HCT116 (cell line): Measurements from ENCODE around the gene EN2. TPM values are rescaled to one million over a fixed set of nuclear protein-coding genes. Genes with fewer than 3 reads are reported as not detected.

Experiments used
- ATAC-seq: fragments of 200-7000 bp; cut with Tn5 transposase; 2 replicates; pipeline ENCODE4 v1.9.1; 2020; ENCODE audit warnings: mild to moderate bottlenecking, moderate library complexity
- BruUV-seq: library from RNA; stranded (reverse); fragments of 400-500 nt; replicated peaks from 2 replicates; lab custom pipeline; 2021; lab: Mats Ljungman, UMichigan
- CTCF ChIA-PET: fragments of 300-600 bp; sonication (Branson Sonifier 250); formaldehyde crosslinking; loops from one replicate; lab custom pipeline; 2021; ENCODE audit warnings: antibody characterized with exemption; lab: Charles Lee
- POLR2A ChIA-PET: fragments of 300-600, 350-600 bp; sonication (Branson Sonifier 250); formaldehyde crosslinking; loops from one replicate; lab custom pipeline; 2021; ENCODE audit warnings: antibody characterized with exemption; lab: Charles Lee
- RAD21 ChIA-PET, 2 experiments: fragments of 300-600 bp; sonication (Branson Sonifier 250); formaldehyde crosslinking; loops; one replicate each; lab custom pipeline; 2023; ENCODE audit warnings: low total read pairs in 2 of 2; ENCODE audit not compliant: uncharacterized antibody in 2 of 2, unreplicated experiment in 2 of 2, low non-redundant PET in 1 of 2; lab: Charles Lee
- DNase-seq: peaks from one replicate; pipeline ENCODE4 v3.0.0-alpha.2; 2010; ENCODE audit warnings: low read depth, low spot score
- H2AFZ ChIP-seq: fragments of 200-600 bp; shearing (Covaris generic), sonication (generic); 2 replicates; pipeline ENCODE4 v1.6.1; 2017; ENCODE audit warnings: low read depth, mixed run types, mixed read lengths, antibody characterized with exemption, low read length; ENCODE audit not compliant: poor library complexity, severe bottlenecking
- H3K27ac ChIP-seq: 2 replicates; pipeline ENCODE4 v1.5.1; 2012; ENCODE audit warnings: low read depth, low read length
- H3K27me3 ChIP-seq: fragments of 200-600 bp; sonication (generic); 2 replicates; pipeline ENCODE4 v1.6.1; 2016; ENCODE audit warnings: mixed run types, low read length, mixed read lengths; ENCODE audit not compliant: insufficient read depth
- H3K36me3 ChIP-seq, 2 experiments: fragments of 200-500 bp in 1 of 2; fragments of 200-600 bp in 1 of 2; sonication (Bioruptor generic) in 1 of 2; sonication (generic) in 1 of 2; 2 replicates each; pipeline versions ENCODE4 v1.5.1 to v1.6.1; 2014 to 2016; ENCODE audit warnings: low read length in 2 of 2, inconsistent platforms in 1 of 2, mixed read lengths in 1 of 2, mixed run types in 1 of 2; ENCODE audit not compliant: insufficient read depth in 2 of 2, control insufficient read depth in 1 of 2
- H3K4me1 ChIP-seq, 2 experiments: fragments of 200-600 bp in 1 of 2; sonication (generic) in 1 of 2; 2 replicates each; pipeline versions ENCODE4 v1.5.1 to v1.6.1; 2012 to 2017; ENCODE audit warnings: low read length in 2 of 2, inconsistent platforms in 1 of 2, mild to moderate bottlenecking in 1 of 2, mixed read lengths in 1 of 2, mixed run types in 1 of 2, moderate library complexity in 1 of 2; ENCODE audit not compliant: insufficient read depth in 2 of 2, control insufficient read depth in 1 of 2
- H3K4me2 ChIP-seq: fragments of 200-600 bp; sonication (generic); 2 replicates; pipeline ENCODE4 v1.6.1; 2017; ENCODE audit warnings: mixed run types, low read length, mixed read lengths
- H3K4me3 ChIP-seq, 2 experiments: fragments of 200-600 bp in 1 of 2; sonication (generic) in 1 of 2; replicated peaks in 1 of 2; 2 replicates each; pipeline ENCODE4 v1.5.1; 2011 to 2016; ENCODE audit warnings: low read length in 2 of 2, control low read depth in 1 of 2, low read depth in 1 of 2, mild to moderate bottlenecking in 1 of 2, mixed read lengths in 1 of 2, mixed run types in 1 of 2
- H3K79me2 ChIP-seq: fragments of 200-600 bp; sonication (generic); 2 replicates; pipeline ENCODE4 v1.6.1; 2017; ENCODE audit warnings: mild to moderate bottlenecking, mixed run types, low read length, moderate library complexity, mixed read lengths; ENCODE audit not compliant: insufficient read depth
- H3K9ac ChIP-seq: fragments of 200-600 bp; sonication (generic); 2 replicates; pipeline ENCODE4 v1.6.1; 2016; ENCODE audit warnings: low read length, mixed read lengths
- H3K9me2 ChIP-seq: fragments of 200-600 bp; sonication (generic), shearing (Covaris generic); 2 replicates; pipeline ENCODE4 v1.6.1; 2017; ENCODE audit warnings: mixed run types, mild to moderate bottlenecking, moderate library complexity; ENCODE audit not compliant: insufficient read depth
- H3K9me3 ChIP-seq, 2 experiments: fragments of 200-500 bp in 1 of 2; fragments of 200-600 bp in 1 of 2; sonication (Bioruptor generic) in 1 of 2; sonication (generic) in 1 of 2; 2 replicates each; pipeline ENCODE4 v1.6.1; 2014 to 2017; ENCODE audit warnings: low read length in 2 of 2, mixed read lengths in 2 of 2, inconsistent platforms in 1 of 2, low read depth in 1 of 2, mild to moderate bottlenecking in 1 of 2, mixed run types in 1 of 2, moderate library complexity in 1 of 2; ENCODE audit not compliant: control insufficient read depth in 1 of 2, insufficient read depth in 1 of 2
- H4K20me1 ChIP-seq: fragments of 200-600 bp; sonication (generic), shearing (Covaris generic); 2 replicates; pipeline ENCODE4 v1.6.1; 2017; ENCODE audit warnings: mixed run types, mild to moderate bottlenecking, moderate library complexity; ENCODE audit not compliant: insufficient read depth
- CEBPB ChIP-seq: IDR thresholded peaks from 2 replicates; pipeline ENCODE4 v1.6.1; 2012; ENCODE audit warnings: low read depth
- EZH2phosphoT487 ChIP-seq: fragments of 200-600 bp; IDR thresholded peaks from 2 replicates; pipeline ENCODE4 v1.6.1; 2018; ENCODE audit warnings: antibody characterized with exemption, borderline replicate concordance
- FOSL1 ChIP-seq: IDR thresholded peaks from 2 replicates; pipeline ENCODE4 v1.6.1; 2012; ENCODE audit warnings: low read depth
- JUND ChIP-seq: IDR thresholded peaks from 2 replicates; pipeline ENCODE4 v1.6.1; 2012
- POLR2AphosphoS5 ChIP-seq: IDR thresholded peaks from 2 replicates; pipeline ENCODE4 v1.6.1; 2011; ENCODE audit warnings: mild to moderate bottlenecking, low read depth, low read length, moderate library complexity
- SRF ChIP-seq: IDR thresholded peaks from 2 replicates; pipeline ENCODE4 v1.6.1; 2012; ENCODE audit warnings: low read depth
- TCF7L2 ChIP-seq: IDR thresholded peaks from 2 replicates; pipeline ENCODE4 v1.7.0; 2011; ENCODE audit warnings: borderline replicate concordance, inconsistent platforms; ENCODE audit not compliant: insufficient read depth, insufficient read length; ENCODE audit errors: extremely low read depth
- ZBTB33 ChIP-seq: IDR thresholded peaks from 2 replicates; pipeline ENCODE4 v1.6.1; 2011; ENCODE audit warnings: mild to moderate bottlenecking, low read length, moderate library complexity; ENCODE audit not compliant: insufficient replicate concordance; ENCODE audit errors: extremely low read depth
- ZFX ChIP-seq: fragments of 450-650 bp; IDR thresholded peaks from 2 replicates; pipeline ENCODE4 v1.6.1; 2017
- intact Hi-C: fragments of 100-400 bp; cut with micrococcal nuclease; formaldehyde crosslinking; loops from 2 replicates; pipeline ENCODE4 v1.10.0; 2022
- total RNA-seq: library from RNA; stranded (reverse); gene quantifications from one replicate; pipeline ENCODE4 v1.2.1, GENCODE V29; 2021; ENCODE audit not compliant: unreplicated experiment
- TF ChIP-seq, protein P1 (sequence below): IDR thresholded peaks from 2 replicates; pipeline ENCODE4 v1.6.1; 2012

Gene EN2
- total RNA-seq, 1 experiment from 2014 or later = 0.32 TPM

- intact Hi-C loops = no loop called here
- Histone ChIP-seq H3K36me3 (no peaks in the 10 kb centered on the region), H3K4me2 (no peak overlapping the region), H3K27me3 (peaks cover 15% of the 10 kb centered on the region), H3K9me2 (no peaks in the 10 kb centered on the region), H2AFZ (no peak overlapping the region), H3K4me1 (no peaks in the 10 kb centered on the region), H3K9ac (no peak overlapping the region), H4K20me1 (no peaks in the 10 kb centered on the region), H3K4me3 (no peak overlapping the region), H3K9me3 (no peaks in the 10 kb centered on the region), H3K79me2 (no peaks in the 10 kb centered on the region), H3K27ac (no peak overlapping the region)
- BruUV-seq = no TSS peak
- RAD21 ChIA-PET = no interaction called here
- CTCF ChIA-PET = no interaction called here
- POLR2A ChIA-PET = no interaction called here
- DNase-seq = no peak
- no peak for ATAC-seq
- TF ChIP-seq ZFX = no peak
- TF ChIP-seq, protein P1, sequence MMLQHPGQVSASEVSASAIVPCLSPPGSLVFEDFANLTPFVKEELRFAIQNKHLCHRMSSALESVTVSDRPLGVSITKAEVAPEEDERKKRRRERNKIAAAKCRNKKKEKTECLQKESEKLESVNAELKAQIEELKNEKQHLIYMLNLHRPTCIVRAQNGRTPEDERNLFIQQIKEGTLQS = no peak
- no peak for TF ChIP-seq EZH2phosphoT487
- TF ChIP-seq SRF = no peak
- no peak for TF ChIP-seq FOSL1
- TF ChIP-seq CEBPB = no peak
- no peak for TF ChIP-seq POLR2AphosphoS5
- no peak for TF ChIP-seq TCF7L2
- no peak for TF ChIP-seq ZBTB33
- TF ChIP-seq JUND = no peak
Measured at GRCh38 chr7:155423337-155424285, 34.3 kb upstream of the EN2 start.
